Esophagus muscularis mucosa (tissue), 4 donors: ENCODE data around the gene FTSJ1. TPM values are rescaled to one million over a fixed set of nuclear protein-coding genes. Genes with fewer than 3 reads are reported as not detected.
A peak's percentile ranks its signal among the peaks of the same experiment; 100 is the strongest.

Source experiments
- DNase-seq: peaks from one replicate; pipeline ENCODE4 v3.0.0-alpha.2; 2017; ENCODE audit errors: extremely low spot score
- H3K27ac ChIP-seq, 4 donors: fragments of 200-600 bp; sonication (generic); replicated peaks in 1 of 4; 1 replicate in 3 of 4; 2 replicates in 1 of 4; pipeline ENCODE4 v1.5.1; 2016 to 2019; ENCODE audit warnings: mild to moderate bottlenecking in 1 of 4
- H3K27me3 ChIP-seq, 4 donors: fragments of 200-600 bp; sonication (generic); one replicate each; pipeline versions ENCODE4 v1.5.1 to v1.6.0; 2016 to 2019
- H3K36me3 ChIP-seq, 4 donors: fragments of 200-600 bp; sonication (generic); one replicate each; pipeline ENCODE4 v1.5.1; 2016 to 2019
- H3K4me1 ChIP-seq, 4 donors: fragments of 200-600 bp; sonication (generic); one replicate each; pipeline ENCODE4 v1.5.1; 2016 to 2019
- H3K4me3 ChIP-seq, 4 donors: fragments of 200-600 bp; sonication (generic); 1 replicate in 2 of 4; 2 replicates in 2 of 4; pipeline ENCODE4 v1.5.1; 2016 to 2019; ENCODE audit warnings: mild to moderate bottlenecking in 4 of 4, moderate library complexity in 1 of 4
- H3K9me3 ChIP-seq, 4 donors: fragments of 200-600 bp; sonication (generic); 1 replicate in 3 of 4; 2 replicates in 1 of 4; pipeline ENCODE4 v1.5.1; 2016 to 2019
- CTCF ChIP-seq, 3 experiments: fragments of 200-600 bp in 2 of 3; fragments of 450-650 bp in 1 of 3; sonication (generic) in 2 of 3; IDR thresholded peaks; one replicate each; pipeline ENCODE4 v1.5.1; 2017 to 2019; ENCODE audit warnings: antibody characterized with exemption in 3 of 3, mild to moderate bottlenecking in 2 of 3, moderate library complexity in 1 of 3
- EP300 ChIP-seq: sonication (generic); formaldehyde crosslinking; IDR thresholded peaks from one replicate; pipeline ENCODE4 v1.6.1; 2017; ENCODE audit warnings: antibody characterized with exemption
- POLR2A ChIP-seq: fragments of 450-650 bp; IDR thresholded peaks from one replicate; pipeline ENCODE4 v1.6.1; 2017; ENCODE audit warnings: antibody characterized with exemption, moderate library complexity, mild to moderate bottlenecking, low read depth
- POLR2AphosphoS5 ChIP-seq, 2 donors: sonication (generic); formaldehyde crosslinking; IDR thresholded peaks; one replicate each; pipeline ENCODE4 v1.6.1; 2017; ENCODE audit warnings: antibody characterized with exemption in 2 of 2
- WGBS: methylation state at CpG from one replicate; pipeline ENCODE4 v1.1.5; 2018; 5-methylcytosine and 5-hydroxymethylcytosine counted together
- intact Hi-C: fragments of 100-400 bp; cut with DNase I; formaldehyde crosslinking; loops from one replicate; pipeline ENCODE4 v1.15.1; 2023
- total RNA-seq, 4 donors: library from RNA; depleted of rRNA; stranded (reverse); fragments of >200 nt; gene quantifications; one replicate each; pipeline versions ENCODE4 v1.1.0 to v1.2.1, GENCODE V29; 2016

Gene FTSJ1
- total RNA-seq, 4 donors from 2014 or later, result 38.5 to 47.3 (median 43.9) TPM

DNA sequence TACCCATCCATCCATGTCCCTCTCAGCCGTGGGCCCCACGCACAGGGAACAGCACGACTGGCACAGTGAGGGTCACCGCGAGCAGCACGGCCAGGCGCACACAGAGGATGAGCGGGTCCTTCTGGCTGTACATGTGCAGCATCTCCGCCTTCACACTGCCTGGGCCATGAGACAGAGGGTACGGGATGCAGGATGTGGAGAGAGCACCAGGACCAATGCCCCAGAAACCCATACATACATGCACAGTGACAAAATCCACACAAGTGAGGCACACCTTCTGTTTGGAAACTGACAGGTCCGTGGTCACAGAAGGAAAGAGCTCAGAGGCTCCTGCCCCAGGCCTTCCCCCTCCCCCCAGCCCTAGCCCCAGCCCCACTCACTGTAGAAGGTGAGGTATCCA is 15.4 kb upstream of the FTSJ1 start:
- Histone ChIP-seq H3K4me1 (no peaks in the 10 kb centered on the region), H3K36me3 (no peaks in the 10 kb centered on the region), H3K4me3 (no peak overlapping the region), H3K27ac (no peak overlapping the region), H3K9me3 (no peaks in the 10 kb centered on the region), H3K27me3 (peaks cover 0 to under 1% (median 0%) of the 10 kb centered on the region in 4 donors)
- no peak for DNase-seq
- 90% methylated on average over 11 of the region's 11 CpGs for WGBS
- TF ChIP-seq EP300 (no peak), POLR2AphosphoS5 (IDR thresholded peaks at IDR 0.05) (no peak), POLR2A (no peak), CTCF (IDR thresholded peaks at IDR 0.05) (no peak)
- intact Hi-C loops, result no loop called here

DNA sequence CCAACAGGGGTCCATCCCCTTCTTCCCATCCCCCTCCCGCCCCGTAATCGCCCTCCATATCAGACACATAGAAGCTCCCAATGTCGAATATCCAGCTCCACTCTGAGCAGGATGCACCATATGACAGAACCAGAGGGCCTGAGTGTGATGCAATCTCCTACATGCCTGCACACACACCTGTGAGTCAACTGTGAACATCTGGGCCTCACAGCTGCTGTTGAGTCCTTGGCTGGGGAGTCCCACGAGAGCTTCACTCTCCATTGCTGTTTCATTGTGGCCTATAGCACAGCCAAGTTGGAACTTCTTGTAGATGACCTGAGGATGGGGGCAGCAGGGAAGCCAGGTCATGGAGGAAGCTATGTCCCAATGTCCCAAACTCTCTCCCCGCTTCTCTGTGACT is 14.2 kb upstream of the FTSJ1 start:
- Histone ChIP-seq H3K27ac (no peak overlapping the region), H3K9me3 (no peaks in the 10 kb centered on the region), H3K4me1 (no peaks in the 10 kb centered on the region), H3K4me3 (no peak overlapping the region), H3K27me3 (peaks cover 0 to 12% (median 0%) of the 10 kb centered on the region in 4 donors), H3K36me3 (no peaks in the 10 kb centered on the region)
- TF ChIP-seq CTCF (IDR thresholded peaks at IDR 0.05) (no peak), POLR2A (no peak)
- DNase-seq, result no peak
- intact Hi-C loops, result no loop called here
- 82% methylated on average over 6 of the region's 6 CpGs for WGBS

DNA sequence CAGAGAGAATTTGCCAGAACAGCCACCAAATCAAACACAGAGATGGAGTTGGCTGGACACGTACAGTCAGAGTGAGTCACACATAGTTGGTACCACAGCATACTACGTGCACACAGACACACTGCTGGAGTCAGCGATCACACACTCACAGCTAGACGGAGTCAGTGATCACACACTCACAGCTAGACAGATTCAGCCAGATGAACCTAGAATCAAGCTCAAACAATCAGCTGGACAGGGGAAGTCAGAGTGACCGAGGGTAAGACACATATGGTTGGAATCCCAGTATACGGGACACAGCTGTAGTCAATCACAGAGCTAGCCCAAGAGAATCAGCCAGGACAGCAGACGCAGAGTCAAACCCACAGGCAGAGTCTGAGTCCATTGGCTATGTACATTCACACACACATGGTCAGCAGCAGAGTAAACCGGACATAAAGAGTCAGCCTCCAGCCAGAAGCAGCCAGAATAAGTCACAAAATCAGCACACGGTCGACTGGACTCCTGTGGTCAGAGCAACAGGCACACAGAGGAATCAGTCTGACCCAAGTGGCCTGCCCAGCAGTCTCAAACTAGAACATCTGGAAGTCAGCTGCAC is 10.6 kb upstream of the FTSJ1 start:
- Histone ChIP-seq H3K27ac (no peak overlapping the region), H3K4me1 (peaks cover 0 to 21% (median 16%) of the 10 kb centered on the region in 4 donors), H3K27me3 (peaks cover 0 to 21% (median 0%) of the 10 kb centered on the region in 4 donors), H3K9me3 (no peaks in the 10 kb centered on the region), H3K4me3 (peak overlapping the region in 1 of 4 donors; percentile 1), H3K36me3 (no peaks in the 10 kb centered on the region)
- DNase-seq, result no peak
- TF ChIP-seq POLR2A, result no peak
- TF ChIP-seq POLR2AphosphoS5 (IDR thresholded peaks at IDR 0.05), result no peak
- no peak for TF ChIP-seq CTCF (IDR thresholded peaks at IDR 0.05)
- intact Hi-C loops, result no loop called here
- WGBS, result 68% methylated on average over 8 of the region's 10 CpGs

DNA sequence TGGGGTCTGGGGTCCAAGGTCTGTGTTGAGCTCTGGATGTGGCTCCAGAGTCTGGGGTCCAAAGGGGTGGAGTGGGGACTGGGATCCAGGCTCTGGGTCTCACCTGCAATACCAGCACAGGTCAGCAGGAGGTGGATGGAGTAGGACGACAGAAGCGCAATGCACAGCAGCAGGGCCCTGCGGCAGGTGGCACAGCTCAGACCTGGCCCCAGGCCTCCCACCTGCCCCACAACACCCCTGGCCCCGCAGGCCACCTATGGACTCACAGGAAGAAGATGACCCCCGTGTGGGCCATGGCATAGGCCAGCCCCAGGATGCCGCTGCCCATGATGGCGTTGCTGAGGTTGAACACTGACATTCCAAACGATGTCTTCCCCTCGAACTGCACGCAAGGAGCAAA is 9.3 kb upstream of the FTSJ1 start:
- 82% methylated on average over 9 of the region's 10 CpGs for WGBS
- Histone ChIP-seq H3K27me3 (peaks cover 0 to 21% (median 0%) of the 10 kb centered on the region in 4 donors), H3K4me1 (peaks cover 0 to 21% (median 16%) of the 10 kb centered on the region in 4 donors), H3K27ac (no peak overlapping the region), H3K36me3 (no peaks in the 10 kb centered on the region), H3K9me3 (no peaks in the 10 kb centered on the region), H3K4me3 (no peak overlapping the region)
- no peak for DNase-seq
- TF ChIP-seq POLR2AphosphoS5 (IDR thresholded peaks at IDR 0.05) (no peak), EP300 (no peak), CTCF (IDR thresholded peaks at IDR 0.05) (no peak), POLR2A (no peak)
- intact Hi-C loops, result no loop called here

- peak overlapping the region; percentile 34 to 48 (median 34) for H3K4me3 ChIP-seq
- DNase-seq, result no peak
- no peaks in the 10 kb centered on the region for H3K9me3 ChIP-seq
- peaks cover 0 to 21% (median 0%) of the 10 kb centered on the region in 4 donors for H3K27me3 ChIP-seq
- 54% methylated on average over 10 of the region's 10 CpGs for WGBS
- peak overlapping the region in 1 of 4 donors; percentile 36 for H3K27ac ChIP-seq
- intact Hi-C loops, result no loop called here
- no peaks in the 10 kb centered on the region for H3K36me3 ChIP-seq
- no peak for TF ChIP-seq POLR2AphosphoS5 (IDR thresholded peaks at IDR 0.05)
- TF ChIP-seq EP300, result no peak
- TF ChIP-seq POLR2A, result no peak
- no peak for TF ChIP-seq CTCF (IDR thresholded peaks at IDR 0.05)
- peaks cover 0 to 21% (median 16%) of the 10 kb centered on the region in 4 donors for H3K4me1 ChIP-seq
Observed at GRCh38 chrX:48467281-48467761, 8.7 kb upstream of the FTSJ1 start.
